HG02571 (cell line): ENCODE data around the gene OSBPL10.
A peak's percentile ranks its signal among the peaks of the same experiment; 100 is the strongest.

ENCODE experiments used
- ATAC-seq: cut with Tn5 transposase; IDR thresholded peaks from one replicate; pipeline ENCODE4 v1.9.1; 2021; ENCODE audit warnings: mild to moderate bottlenecking, moderate library complexity; ENCODE audit not compliant: unreplicated experiment

OSBPL10 gene

DNA sequence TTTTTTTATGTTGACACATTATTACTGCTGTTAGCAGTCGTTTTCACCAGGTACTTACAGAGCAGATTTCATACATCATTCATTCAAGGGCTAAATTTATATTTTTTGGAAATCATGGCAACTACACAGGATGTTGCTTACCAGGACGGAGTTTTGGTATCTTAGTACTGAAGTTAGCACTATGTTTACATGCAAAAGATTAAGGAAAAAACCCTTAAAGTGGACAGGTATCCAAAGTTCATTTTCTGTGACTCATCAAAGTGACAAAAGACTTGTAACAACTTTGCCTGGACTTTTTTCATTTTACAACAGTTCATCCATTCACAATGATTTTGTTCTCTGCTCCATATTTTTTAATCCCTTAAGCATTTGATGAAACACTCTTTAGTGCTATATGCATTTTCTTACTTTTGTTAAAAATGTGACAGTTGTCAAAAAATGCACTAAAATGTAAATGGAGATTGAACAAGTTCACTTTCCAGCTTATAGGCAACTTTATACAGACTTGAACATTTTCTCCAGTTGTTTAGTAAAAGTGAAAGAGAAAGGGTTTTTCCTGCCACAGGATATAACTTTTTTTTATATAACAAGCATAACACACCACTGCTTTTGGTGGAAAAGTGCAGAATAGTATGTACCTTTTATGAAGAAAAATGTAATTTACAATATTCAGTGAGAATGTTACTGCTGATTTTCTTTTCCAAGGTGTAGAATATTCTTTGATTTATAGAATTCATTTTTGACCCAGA lies 344.2 kb downstream of the OSBPL10 start:
- ATAC-seq, result no peak

DNA sequence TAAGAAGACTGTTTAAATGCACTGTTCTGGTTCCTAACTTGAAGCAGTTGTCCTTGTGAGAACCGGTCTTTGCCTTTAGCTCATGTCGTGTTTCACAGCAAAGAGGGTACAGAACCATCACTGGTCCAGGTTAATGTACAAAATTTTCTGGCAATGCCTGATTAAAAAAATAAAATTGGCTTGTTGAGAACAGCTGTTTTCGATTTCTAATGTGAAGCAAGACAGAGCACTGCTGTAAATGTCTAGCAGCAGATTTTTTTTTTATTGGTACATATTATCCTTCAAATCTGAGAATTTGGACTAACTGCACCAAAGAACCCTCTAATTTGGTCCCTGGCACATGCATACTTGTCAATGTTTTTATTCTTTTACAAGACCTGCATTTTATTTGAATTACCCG lies 345.0 kb downstream of the OSBPL10 start:
- ATAC-seq, result no peak

DNA sequence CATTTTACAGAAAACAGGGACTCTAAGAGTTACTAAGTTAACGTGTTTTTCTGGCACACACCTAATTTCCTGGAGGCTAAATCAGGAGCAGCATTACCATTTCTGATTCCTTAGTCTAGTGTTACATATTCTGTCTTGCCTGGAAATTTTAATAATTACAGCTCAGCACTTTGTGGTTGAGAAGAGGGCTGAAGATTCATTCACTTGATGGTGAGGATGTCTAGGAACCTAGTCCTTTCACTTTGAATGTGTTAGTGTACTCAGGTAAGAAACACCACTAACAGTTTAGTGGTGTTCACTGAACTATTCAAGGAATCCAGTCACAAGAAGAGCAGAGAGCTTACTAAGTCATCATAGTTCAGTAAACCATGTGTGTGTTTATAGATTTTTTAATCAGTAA lies 345.5 kb downstream of the OSBPL10 start:
- ATAC-seq, result no peak

DNA sequence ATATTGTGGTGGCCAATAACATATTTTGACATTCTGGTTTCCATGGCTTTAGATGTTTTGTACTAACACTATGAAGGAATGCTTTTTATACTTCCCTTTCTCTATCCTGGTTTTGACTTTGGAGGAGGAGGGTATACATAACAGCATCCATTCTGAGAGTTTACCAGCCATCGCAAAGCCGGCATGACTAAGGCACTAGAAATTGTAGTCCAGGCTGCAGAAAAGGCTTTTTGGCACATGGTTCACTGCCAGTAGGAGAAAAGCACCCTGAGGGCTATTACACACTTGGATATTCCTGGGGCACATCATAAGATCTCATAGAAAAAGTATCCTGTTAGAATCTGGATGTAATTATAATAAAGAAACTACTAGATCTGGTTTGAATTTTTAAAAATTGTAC lies 346.6 kb downstream of the OSBPL10 start:
- no peak for ATAC-seq

DNA sequence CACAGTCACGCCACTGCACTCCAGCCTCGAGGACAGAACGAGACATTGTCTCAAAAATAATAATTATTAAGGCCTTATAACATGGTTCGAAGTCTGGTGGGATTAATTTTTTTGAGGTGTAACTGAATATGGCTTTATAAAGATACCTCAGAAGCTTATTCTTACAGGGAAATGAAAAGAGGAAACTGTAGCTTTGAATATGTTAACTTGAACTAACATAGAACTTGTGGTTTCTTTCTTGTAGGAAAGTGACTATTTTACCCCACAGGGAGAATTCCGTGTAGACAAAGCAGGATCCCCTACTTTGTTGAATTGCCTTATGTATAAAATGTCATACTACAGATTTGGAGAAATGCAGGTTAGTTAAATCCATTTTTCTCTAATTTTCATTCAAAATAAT lies 352.0 kb downstream of the OSBPL10 start:
- no peak for ATAC-seq

DNA sequence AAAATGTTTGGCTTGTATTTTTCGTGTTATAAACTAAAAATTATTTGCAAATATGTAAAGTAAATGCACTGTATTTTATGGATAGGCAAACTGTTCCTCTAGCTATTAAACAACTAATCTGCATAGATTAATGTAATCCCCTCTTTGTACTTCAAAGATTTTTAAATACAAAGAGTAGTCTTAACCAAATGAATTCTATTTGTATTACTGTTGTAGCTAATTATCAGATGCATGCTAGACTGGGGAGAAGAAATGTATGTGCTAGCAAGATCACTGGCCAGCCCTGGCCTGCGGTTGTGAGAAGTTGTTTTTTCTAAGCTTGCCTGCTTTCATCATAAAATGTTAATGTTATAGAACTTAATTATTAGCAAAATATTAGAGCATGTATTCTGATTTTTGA lies 355.7 kb downstream of the OSBPL10 start:
- ATAC-seq, result no peak

DNA sequence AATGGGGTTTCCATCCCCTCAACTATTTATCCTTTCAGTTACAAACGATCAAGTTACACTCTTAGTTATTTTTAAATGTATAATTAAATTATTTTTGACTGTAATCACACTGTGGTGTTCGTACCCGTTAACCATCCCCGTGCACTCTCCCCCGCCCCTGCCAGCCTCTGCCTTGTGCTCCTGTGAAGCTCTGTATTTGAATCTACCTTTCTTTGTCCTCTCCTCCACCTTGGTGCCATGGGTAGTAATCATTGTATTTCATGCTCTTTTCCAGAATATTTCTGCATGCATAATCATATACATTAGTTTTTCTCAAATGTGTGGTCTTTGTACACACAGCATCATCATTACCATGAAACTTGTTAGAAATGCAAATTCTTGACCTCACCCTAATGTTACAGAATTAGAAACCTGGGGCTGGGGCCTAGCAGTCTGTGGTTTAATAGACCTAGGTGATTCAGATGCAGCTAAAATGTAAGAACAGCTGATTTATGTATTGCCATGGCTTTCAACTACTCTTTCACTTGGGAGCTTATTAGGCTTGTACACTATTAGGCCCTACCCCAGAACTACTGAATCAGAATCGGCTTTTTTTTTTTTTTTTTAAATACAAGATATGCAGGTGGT lies 356.9 kb downstream of the OSBPL10 start:
- ATAC-seq, result no peak

DNA sequence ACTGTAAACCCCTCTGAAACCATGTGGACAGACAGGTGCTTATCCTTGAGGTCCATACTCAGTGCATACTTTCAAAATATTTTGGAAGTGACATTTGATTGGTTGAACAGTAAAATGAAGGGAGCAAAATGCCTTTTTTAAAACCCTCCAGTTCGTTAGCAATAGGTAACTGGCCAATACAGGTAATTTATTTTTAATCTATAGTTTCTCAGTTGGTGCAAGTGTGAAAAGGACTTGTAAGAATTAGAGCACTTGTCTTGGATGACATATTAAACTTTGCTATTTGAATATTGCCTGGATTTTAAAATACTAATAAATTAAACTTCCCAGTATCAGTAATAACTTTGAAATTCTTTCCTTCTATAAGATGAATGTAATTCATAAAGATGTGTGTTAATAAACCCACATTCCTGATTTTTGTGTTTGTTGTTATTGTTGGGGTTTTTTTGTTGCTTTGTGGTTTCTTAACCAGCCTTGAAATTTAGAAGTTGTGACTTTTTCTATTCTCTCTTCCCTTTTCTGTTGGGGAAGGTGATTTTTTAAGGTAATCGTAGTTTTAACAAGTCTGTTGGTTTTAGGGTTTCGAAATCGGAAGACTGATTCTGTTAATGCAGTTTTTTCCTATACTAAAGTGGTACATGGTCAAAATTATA lies 358.3 kb downstream of the OSBPL10 start:
- peak; percentile 64 for ATAC-seq

DNA sequence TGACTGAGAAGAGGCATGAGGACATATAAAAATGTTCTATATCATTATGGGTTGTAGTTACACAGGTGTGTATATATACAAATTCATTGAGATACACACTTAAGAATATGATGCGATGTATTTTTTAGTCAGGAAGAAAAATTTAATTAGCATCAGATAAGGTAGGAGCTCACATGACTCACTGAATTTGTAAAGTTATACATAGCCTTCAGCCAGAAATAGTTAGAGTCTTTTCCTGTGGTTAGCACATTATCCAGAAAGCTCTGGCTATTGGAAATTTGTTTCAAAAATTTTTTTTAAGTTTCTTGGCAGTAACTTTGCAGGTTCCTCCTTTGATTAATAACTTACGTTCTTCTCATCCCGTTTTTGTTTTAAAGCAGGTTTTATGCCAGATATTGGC lies 359.7 kb downstream of the OSBPL10 start:
- no peak for ATAC-seq

DNA sequence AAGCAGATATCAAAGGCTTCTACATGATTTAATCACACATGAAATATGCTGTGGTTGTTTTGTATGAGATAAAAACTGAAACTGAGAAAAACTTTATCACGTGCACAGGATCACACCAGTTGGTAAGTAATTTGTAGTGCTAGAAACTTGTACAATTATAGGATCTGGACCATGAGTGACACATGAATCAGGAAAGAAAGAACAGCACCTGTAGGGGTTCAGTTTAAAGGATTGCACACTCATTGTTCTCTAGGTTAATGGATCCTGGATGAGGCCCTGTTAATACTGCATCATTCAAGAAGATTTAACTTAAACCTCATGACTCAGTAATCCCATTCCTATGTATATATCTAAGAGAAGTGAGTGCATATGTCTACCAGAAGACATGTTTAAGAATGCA lies 360.4 kb downstream of the OSBPL10 start:
- ATAC-seq, result no peak

DNA sequence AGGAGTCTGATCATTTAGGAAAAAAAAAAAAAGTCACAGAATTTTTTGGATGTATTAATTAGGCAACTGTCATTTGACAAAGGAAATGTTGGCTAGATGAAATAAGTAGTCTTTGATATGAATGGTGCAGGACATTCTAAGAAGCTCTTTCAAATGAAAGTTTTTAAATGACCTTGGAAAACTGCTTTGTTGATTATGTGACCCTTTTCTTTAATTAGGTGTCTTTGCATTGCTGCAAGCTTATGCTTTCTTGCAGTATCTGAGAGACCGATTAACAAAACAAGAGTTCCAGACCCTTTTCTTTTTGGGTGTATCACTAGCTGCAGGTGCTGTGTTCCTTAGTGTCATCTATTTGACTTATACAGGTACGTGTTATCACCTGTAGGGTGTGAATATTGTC lies 364.4 kb downstream of the OSBPL10 start:
- no peak for ATAC-seq

DNA sequence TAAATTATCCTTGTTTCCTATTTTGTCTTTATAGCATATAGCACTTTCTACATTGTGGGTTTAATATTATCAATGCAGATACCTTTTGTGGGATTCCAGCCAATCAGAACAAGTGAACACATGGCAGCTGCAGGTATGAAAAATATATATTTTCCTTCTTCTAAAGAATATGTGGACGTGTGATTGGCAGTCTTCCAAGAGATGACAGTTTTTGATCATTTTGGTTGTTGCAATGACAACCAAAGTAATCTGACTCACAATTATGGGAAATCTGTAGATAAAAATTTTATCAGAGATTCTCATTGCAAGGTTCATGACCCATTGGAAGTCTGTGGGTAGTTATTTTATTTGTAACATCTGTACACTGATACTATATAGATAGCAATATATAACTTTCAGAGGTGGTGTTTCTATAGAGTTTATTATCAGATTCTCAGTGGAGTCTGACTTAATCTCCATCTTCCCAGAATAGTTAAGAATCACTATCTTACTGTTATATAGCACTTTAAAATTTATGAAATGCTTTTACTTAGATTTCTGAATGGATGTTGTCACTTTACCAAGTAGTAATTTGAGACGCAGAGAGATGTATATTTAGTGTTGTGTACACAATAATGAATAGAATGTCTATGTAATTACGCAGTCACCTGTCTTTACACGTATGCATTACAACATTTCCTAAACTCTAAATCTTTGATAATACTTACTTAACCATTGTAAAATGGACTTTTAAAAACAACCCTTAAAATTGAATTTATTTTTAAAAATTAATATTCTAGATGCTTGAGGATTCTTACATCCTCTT lies 365.8 kb downstream of the OSBPL10 start:
- no peak for ATAC-seq

DNA sequence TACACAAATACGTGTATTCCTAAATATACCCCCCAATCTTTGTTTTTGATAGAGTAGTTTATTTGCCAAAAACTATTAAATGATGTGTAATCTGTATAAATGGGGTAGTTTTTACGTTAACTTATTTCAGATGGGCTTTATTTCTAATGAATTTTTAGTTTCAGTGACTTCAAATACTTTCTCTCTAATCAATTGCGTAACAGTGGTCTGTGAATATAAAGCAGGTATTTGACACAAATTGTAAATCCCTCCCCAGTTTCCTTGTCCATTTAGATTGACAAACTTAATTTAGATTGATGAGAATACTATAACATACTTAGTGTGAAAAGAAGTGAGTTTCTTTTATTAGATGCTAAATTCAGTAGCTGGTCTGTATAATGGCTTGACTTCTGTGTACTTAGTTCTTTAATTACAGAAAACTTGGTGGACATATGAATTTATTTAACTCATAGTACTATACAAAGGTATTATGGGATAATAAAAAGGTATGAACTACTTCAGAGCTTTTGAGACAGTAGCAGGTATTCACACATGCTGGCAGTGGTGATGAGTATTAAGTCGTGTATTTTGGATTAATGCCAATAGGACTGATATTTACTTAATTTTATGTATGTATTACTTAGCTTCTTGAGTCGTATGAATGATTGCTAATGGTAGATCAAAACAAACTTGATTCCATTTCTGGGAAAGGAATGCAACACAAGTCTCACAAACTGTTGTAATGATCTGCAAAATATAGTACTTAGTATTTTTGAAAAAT lies 366.7 kb downstream of the OSBPL10 start:
- ATAC-seq, result no peak

DNA sequence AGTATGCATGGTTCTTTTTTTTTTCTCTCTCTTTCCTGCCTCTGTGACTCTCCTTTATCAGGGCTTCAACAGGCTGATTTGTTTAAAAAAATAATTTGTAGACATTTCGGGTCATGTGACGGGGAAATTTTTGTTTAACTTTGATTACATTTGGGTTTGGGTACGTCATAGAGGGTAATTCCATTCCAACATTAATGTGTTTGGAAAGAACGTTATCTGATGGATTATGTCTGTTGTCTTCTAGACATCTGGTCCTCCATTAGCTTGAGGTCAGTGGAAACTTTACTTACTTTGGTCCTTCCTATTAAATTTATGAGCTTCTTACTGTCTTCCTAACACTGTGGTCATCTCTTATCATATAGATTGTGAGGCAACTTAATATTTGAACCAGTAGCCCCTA lies 367.4 kb downstream of the OSBPL10 start:
- ATAC-seq, result no peak

DNA sequence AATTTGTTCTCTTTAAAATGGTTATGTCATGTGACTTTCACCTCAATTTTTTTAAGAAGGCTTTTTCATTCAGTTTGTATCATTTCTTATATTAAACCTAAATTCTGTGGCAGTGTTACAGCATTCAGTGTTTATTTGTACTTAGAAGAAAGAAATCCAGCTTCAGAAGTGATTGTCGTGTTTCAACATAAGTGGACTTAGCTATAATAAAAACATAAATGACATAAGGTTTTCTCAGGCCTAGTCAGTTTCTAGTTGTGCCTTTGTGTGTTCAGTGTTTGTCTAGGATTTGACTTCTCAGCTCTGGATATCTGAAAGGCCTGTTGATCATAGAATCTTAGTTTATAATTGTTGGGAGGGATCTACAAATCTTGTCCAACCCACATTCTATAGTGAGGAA lies 367.9 kb downstream of the OSBPL10 start:
- no peak for ATAC-seq
